ENCODE results near the gene HMG20A.
A peak's percentile ranks its signal among the peaks of the same experiment; 100 is the strongest.
"Not testable (repeated sequence)": the region's sequence is repeated elsewhere in the genome, so short reads cannot be mapped to it uniquely, and the experiment has no call there.

The HMG20A gene

DNA sequence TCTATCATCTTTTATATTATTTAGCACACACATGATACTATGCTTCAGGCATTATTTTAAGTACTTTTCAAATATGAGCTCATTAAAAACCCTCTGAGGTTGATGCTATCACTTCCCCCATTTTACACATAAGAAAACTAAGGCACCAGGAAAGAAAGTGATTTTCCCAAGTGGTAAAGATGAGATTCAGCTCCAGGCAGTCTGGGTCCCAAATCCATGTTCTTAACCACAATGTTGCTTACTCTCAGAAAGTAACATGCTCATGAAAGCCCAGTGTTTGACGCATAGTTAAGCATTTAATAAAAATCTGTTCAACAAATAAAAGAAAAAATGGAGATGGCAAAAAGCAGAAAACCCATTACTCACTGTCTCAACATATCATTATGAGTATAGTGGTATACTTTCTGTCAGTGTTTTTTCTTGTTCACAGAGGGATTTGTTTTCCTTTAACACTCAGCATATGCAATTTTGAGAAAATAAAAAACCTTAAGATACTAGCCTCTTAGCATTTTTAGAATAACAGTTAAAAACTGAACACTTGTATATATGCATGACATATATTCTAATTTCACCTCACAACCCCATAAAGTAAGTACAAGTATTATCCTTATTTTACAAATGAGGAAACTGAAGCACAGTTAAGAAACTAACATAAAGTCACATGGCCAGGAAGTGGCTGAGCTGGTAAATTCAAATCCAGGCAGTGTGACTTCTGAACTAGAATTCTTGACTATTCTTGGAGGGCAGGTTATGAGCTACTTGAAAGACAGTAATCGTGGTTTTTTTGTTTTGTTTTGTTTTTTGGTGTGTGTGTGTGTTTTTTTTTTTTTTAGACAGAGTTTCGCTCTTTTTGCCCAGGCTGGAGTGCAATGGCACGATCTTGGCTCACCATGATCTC is 11.2 kb upstream of the HMG20A start:
- DNase-seq: no peak

DNA sequence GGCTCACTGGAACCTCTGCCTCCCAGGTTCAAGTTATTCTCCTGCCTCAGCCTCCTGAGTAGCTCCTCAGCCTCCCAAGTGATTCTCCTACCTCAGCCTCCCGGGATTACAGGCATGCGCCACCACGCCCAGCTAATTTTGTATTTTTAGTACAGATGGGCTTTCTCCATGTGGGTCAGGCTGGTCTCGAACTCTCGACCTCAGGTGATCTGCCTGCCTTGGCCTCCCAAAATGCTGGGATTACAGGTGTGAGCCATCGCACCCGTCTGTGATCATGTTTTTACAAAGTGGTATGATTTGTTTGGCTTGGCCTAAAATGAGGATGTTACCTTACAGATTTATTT is 10.6 kb upstream of the HMG20A start:
- DNase-seq: not testable (repeated sequence)

DNA sequence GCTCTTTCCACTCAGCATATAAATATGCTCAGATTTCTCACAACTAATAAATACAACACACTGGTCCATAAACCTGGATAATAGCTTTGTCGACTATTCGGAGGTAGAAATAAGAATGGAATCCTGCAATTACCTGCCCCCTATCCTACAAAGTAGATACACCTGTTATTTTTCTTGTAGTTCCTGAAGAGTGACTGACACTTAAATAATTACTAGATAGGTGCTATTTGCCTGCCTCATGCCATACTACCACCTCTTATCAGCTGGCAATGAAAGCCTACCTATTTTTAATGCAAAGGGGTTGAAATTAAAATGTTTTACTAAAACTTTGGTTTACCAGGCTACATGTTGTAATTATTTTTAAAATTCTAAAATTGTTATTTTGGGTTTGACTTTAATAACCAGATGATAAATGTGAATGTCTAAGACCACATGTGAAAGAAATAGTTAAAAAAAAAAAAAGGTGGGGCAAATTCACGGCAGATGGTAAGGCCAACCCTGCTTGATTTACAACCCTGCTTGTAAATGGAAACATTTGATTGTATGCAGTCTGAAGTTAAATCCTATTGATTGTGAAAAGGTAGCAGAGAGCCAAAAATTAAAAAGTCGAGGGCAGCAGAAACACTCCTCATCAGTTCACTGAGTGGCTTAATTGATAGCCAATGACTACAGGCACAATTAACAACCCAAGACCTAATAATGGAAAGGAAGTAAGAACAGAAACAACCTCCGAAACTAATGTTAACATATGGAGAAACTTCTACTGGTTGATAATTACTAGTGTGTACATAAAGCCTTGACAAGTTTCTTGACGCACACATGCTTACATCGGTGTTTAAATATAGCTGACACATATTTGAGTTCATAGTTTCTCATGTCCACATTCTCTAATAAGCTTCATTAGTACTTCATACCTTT is 9.7 kb upstream of the HMG20A start:
- DNase-seq: peak; percentile 8

DNA sequence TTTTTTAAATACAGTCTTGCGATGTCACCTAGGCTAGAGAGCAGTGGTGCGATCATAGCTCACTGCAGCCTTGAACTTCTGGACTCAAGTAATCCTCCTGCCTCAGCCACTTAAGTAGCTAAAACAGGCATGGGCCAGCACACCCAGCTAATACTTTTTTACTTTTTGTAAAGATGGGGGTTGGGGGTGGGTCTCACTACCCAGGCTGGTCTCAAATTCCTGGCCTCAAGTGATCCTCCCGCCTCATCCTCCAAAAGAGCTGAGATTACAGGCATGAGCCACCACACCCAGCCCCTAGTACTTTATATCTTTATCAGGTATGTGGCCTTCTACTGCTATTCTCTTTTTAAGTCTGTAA is 9.1 kb upstream of the HMG20A start:
- no peak for DNase-seq

DNA sequence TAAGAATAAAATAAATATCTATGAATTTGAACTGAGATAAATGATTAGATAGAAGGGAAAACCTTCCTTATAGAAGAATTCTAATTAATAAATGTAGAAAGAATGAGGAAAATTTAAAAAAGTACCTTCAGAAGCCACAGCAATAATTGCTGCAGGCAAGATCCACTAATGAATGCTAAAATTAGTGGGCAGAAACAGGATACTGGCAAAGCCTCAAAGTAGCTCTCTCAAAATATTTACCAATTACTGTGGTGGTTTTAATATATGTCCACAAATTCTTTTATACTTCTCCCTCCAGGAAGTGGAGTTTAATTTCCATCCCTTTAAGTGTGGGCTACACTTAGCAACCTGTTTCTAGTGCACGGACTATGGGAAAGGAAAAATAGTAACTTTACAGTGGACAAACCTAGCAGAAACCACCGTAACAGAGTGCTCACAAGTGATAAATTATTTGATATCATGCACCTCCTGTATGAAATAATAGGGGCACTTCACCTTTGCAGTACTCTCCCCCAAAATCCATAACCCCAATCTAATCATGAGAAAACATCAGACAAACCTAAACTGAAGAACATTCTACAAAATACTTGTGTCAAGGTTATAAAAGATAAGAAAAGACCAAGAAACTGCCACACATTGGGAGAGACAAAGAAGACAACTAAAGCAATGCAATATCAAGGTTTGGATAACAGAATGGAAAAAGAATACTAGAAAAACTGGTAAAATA is 7.6 kb upstream of the HMG20A start:
- DNase-seq: no peak

DNA sequence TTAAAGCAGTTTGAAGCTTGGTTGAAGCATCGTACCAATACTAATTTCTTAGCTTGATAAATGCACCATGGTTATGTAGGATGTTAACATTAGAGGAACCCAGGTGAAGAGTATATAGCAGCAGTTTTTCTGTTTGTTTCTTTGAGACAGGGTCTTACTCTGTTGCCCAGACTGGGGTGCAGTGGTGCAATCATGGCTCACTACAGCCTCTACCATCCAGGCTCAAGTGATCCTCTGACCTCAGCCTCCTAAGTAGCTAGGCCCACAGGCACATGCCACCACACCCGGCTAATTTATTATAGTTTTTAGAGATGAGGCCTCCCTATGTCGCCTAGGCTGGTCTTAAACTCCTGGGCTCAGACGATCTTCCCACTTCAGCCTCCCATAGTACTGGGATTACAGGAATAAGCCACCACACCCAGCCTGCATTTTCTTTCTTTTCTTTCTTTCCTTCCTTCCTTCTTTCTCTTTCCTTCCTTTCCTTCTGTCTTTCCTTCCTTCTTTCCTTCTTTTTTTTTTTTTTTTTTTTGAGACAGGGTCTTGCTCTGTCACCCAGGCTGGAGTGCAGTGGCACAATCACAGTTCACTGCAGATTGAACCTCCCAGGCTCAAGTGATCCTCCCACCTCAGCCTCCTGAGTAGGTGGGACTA is 6.9 kb upstream of the HMG20A start:
- DNase-seq: no peak

DNA sequence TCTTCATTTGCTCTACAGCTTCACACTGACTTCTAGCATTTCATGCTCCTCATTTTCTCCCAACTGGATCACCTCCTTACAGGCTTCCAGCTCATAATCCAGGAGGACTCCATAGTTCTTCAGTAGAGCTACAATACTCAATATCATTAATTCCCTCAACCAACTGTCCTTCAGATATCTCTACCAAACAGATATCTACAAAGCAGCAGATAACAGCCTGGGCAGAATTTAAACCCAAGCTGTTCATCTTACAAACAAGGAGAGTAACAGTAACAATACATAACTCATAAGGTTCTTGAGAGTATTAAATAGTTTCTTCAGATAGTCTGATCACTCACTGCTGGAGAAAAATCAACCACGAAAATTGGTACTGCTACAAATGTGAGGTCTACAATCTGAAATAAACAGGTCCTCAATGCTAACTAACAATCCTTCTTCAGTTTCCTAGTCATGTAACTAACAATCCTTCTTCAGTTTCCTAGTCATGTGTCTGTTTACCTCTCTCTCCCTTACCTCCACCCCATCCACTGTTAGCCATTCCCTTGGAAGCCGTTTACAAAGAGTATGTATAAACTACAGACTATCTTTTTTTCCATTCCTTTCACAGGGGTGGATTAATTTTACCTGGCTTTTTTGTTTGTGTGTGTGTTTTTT is 5.8 kb upstream of the HMG20A start:
- DNase-seq: no peak

DNA sequence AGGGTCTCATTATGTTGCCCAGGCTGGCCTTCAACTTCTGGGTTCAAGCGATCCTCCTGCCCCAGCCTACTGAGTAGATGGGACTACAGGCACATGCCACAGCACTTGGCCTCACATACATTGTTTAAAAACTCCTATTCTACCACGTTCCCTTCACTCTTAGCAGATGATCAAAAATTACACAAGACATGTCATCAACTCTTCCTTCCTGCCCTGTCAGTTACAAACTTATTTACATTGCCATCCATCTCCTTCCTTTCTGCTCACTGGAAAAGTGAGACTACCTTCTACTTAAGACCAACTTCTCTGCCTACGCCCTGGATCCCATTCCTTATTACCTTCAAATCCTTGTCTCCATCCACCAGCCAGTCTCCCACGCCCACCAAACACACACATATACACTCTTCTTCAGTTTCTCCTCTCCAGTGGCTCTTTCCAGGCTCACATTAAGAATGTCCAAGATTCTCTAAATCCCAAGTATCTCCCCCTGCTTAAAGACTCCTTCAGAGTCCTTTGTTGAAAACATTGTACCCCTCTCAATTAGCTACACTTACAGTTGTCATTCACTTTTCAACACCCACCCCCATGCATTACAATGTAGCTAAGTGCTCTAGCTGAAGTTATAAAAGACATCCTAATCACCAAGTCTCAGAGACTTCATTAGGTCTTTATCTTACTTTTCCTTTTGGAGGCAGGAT is 5.1 kb upstream of the HMG20A start:
- no peak for DNase-seq

DNA sequence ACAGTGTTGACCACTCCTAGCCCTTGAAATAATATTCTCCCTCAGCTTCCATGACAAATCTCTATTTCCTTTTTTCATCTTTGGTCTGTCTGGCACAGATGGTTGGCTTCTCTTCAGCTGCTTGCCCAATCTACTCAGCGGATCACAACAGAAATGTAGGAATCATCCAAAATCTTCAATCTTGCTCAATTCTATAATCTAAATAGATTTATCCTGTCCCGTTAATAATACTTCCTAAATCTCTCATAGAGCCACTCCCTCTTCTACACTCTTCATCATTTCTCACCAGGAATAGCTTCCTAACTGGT is 4.6 kb upstream of the HMG20A start:
- DNase-seq: no peak

DNA sequence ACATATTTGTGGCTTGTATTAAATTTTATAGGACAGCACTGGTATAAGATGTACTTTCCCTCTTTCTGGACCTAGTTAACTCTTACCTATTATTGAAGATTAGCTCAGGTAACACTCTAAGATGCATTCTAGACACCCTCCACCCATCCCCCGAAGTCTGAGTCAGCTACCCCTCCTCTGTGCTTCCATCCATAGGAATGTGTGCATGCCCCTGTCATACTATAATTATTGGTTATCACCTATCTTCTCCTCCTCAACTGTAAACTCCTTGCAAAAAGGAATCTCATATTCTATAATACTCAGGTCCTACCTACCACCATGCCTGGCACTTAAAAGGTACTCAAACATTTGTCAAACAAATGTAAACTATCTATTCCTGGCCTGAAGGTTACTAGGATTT is 3.7 kb upstream of the HMG20A start:
- DNase-seq: no peak

DNA sequence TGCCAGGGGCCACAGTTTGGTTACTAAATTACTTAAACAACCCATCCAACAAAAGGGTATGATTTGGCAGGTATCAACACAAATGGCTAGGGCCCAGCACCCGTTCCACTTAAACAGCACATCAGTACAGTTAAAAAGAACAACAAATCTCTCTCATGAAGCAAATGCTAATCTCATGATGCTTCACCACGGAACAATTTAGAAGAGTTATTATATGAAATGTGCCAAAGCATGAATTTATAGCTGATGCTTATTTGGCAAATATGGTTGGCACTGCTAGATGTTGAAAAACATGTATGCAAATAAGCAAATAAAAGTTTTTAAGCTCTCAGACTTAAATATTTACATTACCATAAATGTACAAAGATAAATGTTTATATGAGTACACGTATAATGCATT is 3.1 kb upstream of the HMG20A start:
- DNase-seq: no peak

DNA sequence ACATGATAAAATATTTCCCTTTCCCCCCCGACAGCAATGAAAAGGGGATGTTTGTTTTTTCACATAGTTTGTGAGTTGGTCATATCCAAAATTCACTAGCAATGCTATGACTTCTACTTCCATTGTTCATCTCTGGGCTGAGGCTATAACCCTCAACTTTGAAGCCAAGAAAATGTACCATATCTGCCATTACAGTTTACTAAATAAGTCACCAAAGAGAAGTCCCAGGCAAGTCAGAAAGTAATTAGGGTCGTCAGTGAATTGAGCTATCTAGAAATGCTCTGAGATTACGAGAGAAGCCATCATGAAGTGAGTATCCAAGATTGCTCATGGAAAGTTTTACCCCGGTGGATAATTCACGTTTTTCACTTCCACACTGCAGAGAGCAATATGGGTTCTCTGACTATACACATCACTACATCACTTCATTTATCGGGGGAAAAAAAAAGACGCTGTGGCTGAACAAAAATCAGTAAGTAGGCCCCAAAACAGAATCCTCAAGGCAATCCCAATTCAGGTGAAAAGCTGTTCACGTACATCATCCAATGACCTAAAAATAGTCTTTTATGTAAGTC is 2.2 kb upstream of the HMG20A start:
- no peak for DNase-seq

DNA sequence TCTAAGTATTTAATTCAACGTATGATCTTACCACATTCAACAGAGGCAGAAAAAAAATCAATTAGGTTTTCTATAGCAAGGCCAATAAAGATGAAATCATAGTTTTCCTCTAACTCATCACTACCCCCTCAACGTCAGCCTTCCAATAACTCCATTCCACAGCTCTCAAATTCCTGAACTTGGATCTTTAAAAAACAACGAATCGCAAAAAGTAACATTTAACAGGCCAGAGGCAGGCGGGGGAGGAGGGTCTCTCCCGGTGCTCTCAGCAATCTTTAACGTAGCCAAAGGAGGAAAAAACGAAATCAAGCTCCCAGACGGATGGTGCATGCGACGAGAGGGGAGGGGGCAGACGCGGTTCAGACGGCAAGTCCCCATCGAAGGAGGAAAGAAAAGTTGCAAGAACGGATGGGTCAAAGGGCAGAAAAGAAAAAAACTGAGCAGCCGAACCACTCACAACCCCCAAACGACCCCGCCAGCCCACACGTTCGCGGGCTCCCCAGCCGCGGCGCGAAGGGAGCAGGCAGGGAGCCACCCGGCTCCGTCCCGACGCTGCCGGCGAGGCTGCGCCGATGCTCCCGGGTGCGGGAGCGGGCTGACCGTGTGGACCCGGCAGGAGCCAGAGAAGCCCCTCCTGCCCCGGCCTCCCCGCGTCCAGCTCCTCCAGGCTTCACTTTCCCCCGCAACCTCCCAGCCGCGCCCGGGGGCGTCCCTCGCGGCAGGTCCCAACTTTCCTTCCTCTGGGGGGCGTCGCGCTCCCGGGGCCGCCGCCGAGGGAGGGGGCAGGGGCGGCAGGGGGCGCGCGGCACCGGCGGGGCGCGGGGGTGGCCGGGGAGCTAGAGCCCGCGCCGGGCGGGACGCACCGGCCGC is 1.5 kb upstream of the HMG20A start:
- DNase-seq: peak; percentile 2

DNA sequence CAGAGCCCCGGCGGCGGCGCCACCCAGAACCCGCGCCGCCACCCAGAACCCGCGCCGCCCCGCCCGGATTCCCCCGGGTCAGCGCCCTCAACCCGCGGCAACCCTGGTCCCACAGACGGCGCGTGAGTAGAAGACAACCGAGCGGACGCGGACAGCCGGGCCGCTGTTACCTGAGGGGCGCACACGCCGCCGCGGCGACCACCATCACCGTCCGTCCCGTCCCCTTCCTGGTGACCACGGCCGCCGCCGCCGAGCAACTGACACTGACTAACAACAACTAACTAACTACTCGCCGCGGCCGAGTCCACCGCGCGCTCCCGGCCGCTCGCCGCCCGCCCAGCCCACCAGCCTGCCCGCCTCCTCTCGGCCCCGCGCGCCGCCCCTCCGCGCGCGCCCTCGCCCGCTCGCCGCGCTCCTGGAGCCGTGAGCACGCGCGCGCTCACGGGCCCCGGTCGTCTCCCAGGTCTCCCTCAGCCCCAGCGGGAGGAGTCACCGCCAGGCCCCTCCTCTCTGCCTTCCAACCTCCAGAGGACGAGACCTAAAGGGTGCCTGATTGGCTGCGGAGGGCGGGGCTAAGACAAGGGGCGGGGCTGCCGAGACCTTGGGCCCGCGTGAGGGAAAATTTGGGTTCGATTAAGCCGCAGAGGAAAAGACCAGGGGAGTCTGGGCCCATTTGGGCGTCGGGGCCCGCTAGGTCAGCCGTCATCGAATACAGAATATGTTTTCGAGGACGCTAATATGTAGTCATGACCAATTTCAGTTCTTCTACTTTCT is 665 bp upstream of the HMG20A start, which contains the start of gene PEAK1:
Gene PEAK1 (minus strand): TSS at position 269 of the 774 bp plus-strand sequence. CDS start 238,178 bp downstream, outside the sequence.
- DNase-seq: peak; percentile 92

DNA sequence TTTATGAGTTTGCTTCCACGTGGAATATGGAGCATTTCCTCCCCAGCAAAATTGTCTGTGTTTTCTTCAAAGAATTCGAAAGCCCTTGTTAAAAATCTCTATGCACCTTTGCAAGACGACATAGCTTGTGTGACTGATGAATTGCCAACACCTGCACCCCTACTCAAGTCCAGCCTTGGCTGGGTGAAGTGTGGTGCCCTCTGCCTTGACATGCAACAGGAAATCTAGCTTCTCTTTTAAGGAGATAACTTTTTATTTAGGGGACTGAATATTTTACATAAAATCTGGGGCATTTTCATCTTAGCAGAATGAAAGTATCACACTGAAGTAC is 647 bp downstream of the HMG20A start:
- no peak for DNase-seq

DNA sequence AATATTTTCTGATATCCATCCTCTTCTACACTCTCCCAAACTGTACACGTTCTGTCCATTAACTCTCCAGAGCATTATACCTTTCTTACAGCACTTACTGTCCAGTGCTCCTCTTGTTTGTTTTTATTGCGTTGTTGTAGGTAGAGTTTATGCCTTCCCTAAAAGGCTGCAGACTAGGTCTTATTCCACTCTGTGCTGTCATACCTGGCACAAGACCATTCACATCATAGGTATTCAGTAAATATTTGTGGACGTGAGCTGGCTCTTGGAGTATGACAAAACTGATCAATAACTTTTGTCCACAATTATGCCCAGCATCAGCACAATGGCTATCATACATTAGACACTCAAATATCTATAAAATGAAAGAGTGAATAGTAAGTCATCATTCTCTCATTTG is 4.4 kb downstream of the HMG20A start:
- DNase-seq: no peak

DNA sequence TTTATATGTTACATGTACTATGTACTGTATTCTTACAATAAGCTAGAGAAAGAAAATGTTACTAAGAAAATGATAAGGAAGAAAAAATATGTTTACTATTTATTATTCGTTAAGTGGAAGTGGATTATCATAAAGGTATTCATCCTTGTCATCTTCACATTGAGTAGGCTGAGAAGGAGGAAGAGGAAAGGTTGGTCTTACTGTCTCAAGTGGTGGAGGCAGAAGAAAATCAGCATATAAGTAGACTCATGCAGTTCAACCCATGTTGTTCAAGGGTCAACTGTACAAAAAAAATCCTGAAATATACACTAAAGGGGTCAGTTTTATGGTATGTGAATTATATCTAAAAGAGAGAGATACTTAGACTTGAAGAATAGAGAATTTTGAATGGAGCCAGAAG is 5.7 kb downstream of the HMG20A start:
- no peak for DNase-seq

DNA sequence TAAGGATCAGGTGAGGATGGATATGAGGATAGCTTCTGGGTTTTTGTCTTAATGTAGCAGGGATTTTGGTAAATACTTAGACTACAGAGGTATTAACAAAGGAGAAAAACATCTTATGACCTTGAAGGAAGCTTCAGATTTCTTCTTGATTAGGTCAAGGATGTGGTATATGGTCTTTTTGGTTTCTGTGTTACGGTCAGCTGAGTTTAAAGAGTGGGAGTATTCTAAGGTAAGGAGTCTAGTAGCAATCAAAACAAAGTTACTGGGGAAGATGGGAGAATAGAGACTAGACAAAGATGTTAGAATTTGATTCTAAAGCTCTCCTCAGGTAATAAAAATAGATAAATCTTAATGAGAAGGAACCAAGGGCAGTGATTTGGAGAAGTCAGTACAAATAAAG is 6.2 kb downstream of the HMG20A start:
- DNase-seq: no peak

DNA sequence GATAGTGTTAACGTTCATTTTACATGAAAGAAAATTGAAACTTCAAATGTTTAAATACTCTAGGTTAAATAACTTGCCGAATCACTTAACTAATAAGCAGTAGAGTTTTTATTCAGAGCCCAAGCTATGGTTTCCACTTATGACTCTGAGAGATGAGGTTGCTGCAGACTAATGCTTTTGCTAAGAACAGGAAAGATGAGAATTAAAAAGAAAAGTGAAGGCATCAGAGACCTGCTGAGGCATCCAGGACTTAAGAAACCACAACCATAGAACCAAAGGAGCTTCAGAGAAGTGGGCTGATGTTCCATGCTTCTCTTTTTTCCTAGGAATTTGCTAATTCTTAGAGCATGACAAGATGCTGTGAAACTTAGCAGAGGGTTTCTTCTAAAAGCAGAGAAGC is 9.5 kb downstream of the HMG20A start:
- DNase-seq: no peak

DNA sequence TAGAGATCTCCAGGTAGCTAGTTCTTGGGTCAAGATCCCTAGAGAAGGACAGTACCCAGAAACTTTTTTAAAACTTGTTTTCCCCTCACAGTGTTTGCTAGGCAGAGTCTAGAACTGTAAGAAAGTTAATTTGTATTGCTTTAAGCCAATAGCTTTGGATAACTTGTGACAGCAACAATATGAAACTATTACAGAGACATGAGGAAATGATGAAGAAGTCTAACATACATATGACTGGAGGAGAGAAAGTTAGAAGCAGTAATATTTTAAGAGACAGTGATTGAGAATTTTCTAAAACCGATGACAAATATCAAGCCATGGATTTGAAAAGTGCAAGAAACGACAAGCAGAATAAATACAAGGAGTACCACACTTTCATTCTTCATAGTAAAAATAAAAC is 10.0 kb downstream of the HMG20A start:
- no peak for DNase-seq
